ENCODE measurements around the gene TRIM37.

TRIM37 gene

GRCh38 chr17:59049798-59050197, 56.9 kb downstream of the TRIM37 start:
- no peak overlapping the region for H2AFZ ChIP-seq (ENCODE audit: low read length)
- H3K27ac ChIP-seq (ENCODE audit: low read length) = no peak overlapping the region
- no peak for DNase-seq
- H3K9me3 ChIP-seq (replicated peaks; ENCODE audit: insufficient read depth, low read length) = no peaks in the 10 kb centered on the region
- H3K9me2 ChIP-seq (replicated peaks; ENCODE audit: insufficient read depth, low read length) = no peaks in the 10 kb centered on the region
- H4K20me1 ChIP-seq (ENCODE audit: insufficient read depth, low read length) = no peaks in the 10 kb centered on the region
- no peaks in the 10 kb centered on the region for H3K27me3 ChIP-seq (replicated peaks; ENCODE audit: insufficient read depth, low read length)
- H3F3A ChIP-seq (ENCODE audit: insufficient read depth, low read length) = no peaks in the 10 kb centered on the region
- no peaks in the 10 kb centered on the region for H3K4me1 ChIP-seq (ENCODE audit: low read length)
- no peak overlapping the region for H3K9ac ChIP-seq (ENCODE audit: low read length)
- H3K36me3 ChIP-seq (replicated peaks; ENCODE audit: insufficient read depth, low read length) = no peaks in the 10 kb centered on the region
- no peaks in the 10 kb centered on the region for H3K79me2 ChIP-seq (ENCODE audit: low read length)
- TF ChIP-seq EZH2 (optimal IDR thresholded peaks at IDR 0.05; ENCODE audit: low read depth, low read length) (no peak), EZH2phosphoT487 (IDR thresholded peaks at IDR 0.05; ENCODE audit: low read length) (no peak)
- TF ChIP-seq, protein P1, sequence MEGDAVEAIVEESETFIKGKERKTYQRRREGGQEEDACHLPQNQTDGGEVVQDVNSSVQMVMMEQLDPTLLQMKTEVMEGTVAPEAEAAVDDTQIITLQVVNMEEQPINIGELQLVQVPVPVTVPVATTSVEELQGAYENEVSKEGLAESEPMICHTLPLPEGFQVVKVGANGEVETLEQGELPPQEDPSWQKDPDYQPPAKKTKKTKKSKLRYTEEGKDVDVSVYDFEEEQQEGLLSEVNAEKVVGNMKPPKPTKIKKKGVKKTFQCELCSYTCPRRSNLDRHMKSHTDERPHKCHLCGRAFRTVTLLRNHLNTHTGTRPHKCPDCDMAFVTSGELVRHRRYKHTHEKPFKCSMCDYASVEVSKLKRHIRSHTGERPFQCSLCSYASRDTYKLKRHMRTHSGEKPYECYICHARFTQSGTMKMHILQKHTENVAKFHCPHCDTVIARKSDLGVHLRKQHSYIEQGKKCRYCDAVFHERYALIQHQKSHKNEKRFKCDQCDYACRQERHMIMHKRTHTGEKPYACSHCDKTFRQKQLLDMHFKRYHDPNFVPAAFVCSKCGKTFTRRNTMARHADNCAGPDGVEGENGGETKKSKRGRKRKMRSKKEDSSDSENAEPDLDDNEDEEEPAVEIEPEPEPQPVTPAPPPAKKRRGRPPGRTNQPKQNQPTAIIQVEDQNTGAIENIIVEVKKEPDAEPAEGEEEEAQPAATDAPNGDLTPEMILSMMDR (IDR thresholded peaks at IDR 0.05; ENCODE audit: low read length) = no peak
- no peak overlapping the region for H3K4me3 ChIP-seq (ENCODE audit: low read length)
- no peak overlapping the region for H3K4me2 ChIP-seq (ENCODE audit: low read depth, low read length)

GRCh38 chr17:59047616-59048015, 59.1 kb downstream of the TRIM37 start:
- no peaks in the 10 kb centered on the region for H4K20me1 ChIP-seq (ENCODE audit: insufficient read depth, low read length)
- no peaks in the 10 kb centered on the region for H3K27me3 ChIP-seq (replicated peaks; ENCODE audit: insufficient read depth, low read length)
- no peak for DNase-seq
- no peaks in the 10 kb centered on the region for H3K9me3 ChIP-seq (replicated peaks; ENCODE audit: insufficient read depth, low read length)
- H3F3A ChIP-seq (ENCODE audit: insufficient read depth, low read length) = no peaks in the 10 kb centered on the region
- H2AFZ ChIP-seq (ENCODE audit: low read length) = no peak overlapping the region
- H3K79me2 ChIP-seq (ENCODE audit: low read length) = no peaks in the 10 kb centered on the region
- H3K9me2 ChIP-seq (replicated peaks; ENCODE audit: insufficient read depth, low read length) = no peaks in the 10 kb centered on the region
- no peak overlapping the region for H3K4me3 ChIP-seq (ENCODE audit: low read length)
- no peak overlapping the region for H3K4me2 ChIP-seq (ENCODE audit: low read depth, low read length)
- no peak overlapping the region for H3K9ac ChIP-seq (ENCODE audit: low read length)
- H3K36me3 ChIP-seq (replicated peaks; ENCODE audit: insufficient read depth, low read length) = no peaks in the 10 kb centered on the region
- no peaks in the 10 kb centered on the region for H3K4me1 ChIP-seq (ENCODE audit: low read length)
- H3K27ac ChIP-seq (ENCODE audit: low read length) = no peak overlapping the region
- TF ChIP-seq, protein P1 (IDR thresholded peaks at IDR 0.05; ENCODE audit: low read length) = no peak
- TF ChIP-seq EZH2phosphoT487 (IDR thresholded peaks at IDR 0.05; ENCODE audit: low read length) (no peak), EZH2 (optimal IDR thresholded peaks at IDR 0.05; ENCODE audit: low read depth, low read length) (no peak)

- Histone ChIP-seq H3K27ac (ENCODE audit: low read length) (no peak overlapping the region), H4K20me1 (ENCODE audit: insufficient read depth, low read length) (no peaks in the 10 kb centered on the region), H2AFZ (ENCODE audit: low read length) (no peak overlapping the region), H3K27me3 (replicated peaks; ENCODE audit: insufficient read depth, low read length) (no peaks in the 10 kb centered on the region), H3K9me2 (replicated peaks; ENCODE audit: insufficient read depth, low read length) (no peaks in the 10 kb centered on the region), H3K4me2 (ENCODE audit: low read depth, low read length) (no peak overlapping the region), H3K9me3 (replicated peaks; ENCODE audit: insufficient read depth, low read length) (no peaks in the 10 kb centered on the region), H3K79me2 (ENCODE audit: low read length) (no peaks in the 10 kb centered on the region), H3K4me1 (ENCODE audit: low read length) (no peaks in the 10 kb centered on the region), H3K9ac (ENCODE audit: low read length) (no peak overlapping the region), H3K36me3 (replicated peaks; ENCODE audit: insufficient read depth, low read length) (no peaks in the 10 kb centered on the region; the same call in 1 of the 2 replicates), H3K4me3 (ENCODE audit: low read length) (no peak overlapping the region), H3F3A (ENCODE audit: insufficient read depth, low read length) (no peaks in the 10 kb centered on the region)
- TF ChIP-seq EZH2 (optimal IDR thresholded peaks at IDR 0.05; ENCODE audit: low read depth, low read length) (no peak), EZH2phosphoT487 (IDR thresholded peaks at IDR 0.05; ENCODE audit: low read length) (no peak)
- TF ChIP-seq, protein P1 (IDR thresholded peaks at IDR 0.05; ENCODE audit: low read length) = no peak
- no peak for DNase-seq
Measured at GRCh38 chr17:59046192-59046591, 60.5 kb downstream of the TRIM37 start.

All from MM.1S (cell line).